ENCODE measurements around the gene GLRA2.
A peak's percentile ranks its signal among the peaks of the same experiment; 100 is the strongest.

GLRA2 gene

GRCh38 chrX:14529290-14529989 lies at the start of gene GLRA2:
Gene GLRA2 (plus strand): TSS chrX:14529536. CDS start chrX:14530058, 522 bp downstream.
- DNase-seq (ENCODE audit: low read depth) = no peak
- no peak within 1 kb of the TSS for H3K4me3 ChIP-seq (ENCODE audit: low read depth, low read length)
- no peak for TF ChIP-seq CTCF (IDR thresholded peaks at IDR 0.05; ENCODE audit: low read depth, low read length, missing control alignments)

GRCh38 chrX:14489437-14489836 lies 39.9 kb upstream of the GLRA2 start:
- DNase-seq (ENCODE audit: low read depth) = no peak
- H3K4me3 ChIP-seq (ENCODE audit: low read depth, low read length) = no peak overlapping the region
- TF ChIP-seq CTCF (IDR thresholded peaks at IDR 0.05; ENCODE audit: low read depth, low read length, missing control alignments) = no peak

GRCh38 chrX:14491689-14492088 lies 37.6 kb upstream of the GLRA2 start:
- no peak overlapping the region for H3K4me3 ChIP-seq (ENCODE audit: low read depth, low read length)
- no peak for DNase-seq (ENCODE audit: low read depth)
- no peak for TF ChIP-seq CTCF (IDR thresholded peaks at IDR 0.05; ENCODE audit: low read depth, low read length, missing control alignments)

- no peak overlapping the region for H3K4me3 ChIP-seq (ENCODE audit: low read depth, low read length)
- DNase-seq (ENCODE audit: low read depth) = no peak
- no peak for TF ChIP-seq CTCF (IDR thresholded peaks at IDR 0.05; ENCODE audit: low read depth, low read length, missing control alignments)
Observed at GRCh38 chrX:14496674-14497073, 32.7 kb upstream of the GLRA2 start.

- no peak overlapping the region; the same call in 1 of the 2 replicates for H3K4me3 ChIP-seq (ENCODE audit: low read depth, low read length)
- no peak for TF ChIP-seq CTCF (IDR thresholded peaks at IDR 0.05; ENCODE audit: low read depth, low read length, missing control alignments)
- DNase-seq (ENCODE audit: low read depth) = peak; percentile 4
Observed at GRCh38 chrX:14497184-14497666, 32.1 kb upstream of the GLRA2 start.

- no peak for DNase-seq (ENCODE audit: low read depth)
- no peak overlapping the region for H3K4me3 ChIP-seq (ENCODE audit: low read depth, low read length)
- no peak for TF ChIP-seq CTCF (IDR thresholded peaks at IDR 0.05; ENCODE audit: low read depth, low read length, missing control alignments)
Observed at GRCh38 chrX:14501327-14501726, 28.0 kb upstream of the GLRA2 start.
